NT2/D1 (cell line): ENCODE data around the gene KIF27.

Source experiments
- DNase-seq: peaks from one replicate; pipeline ENCODE4 v3.0.0-alpha.2; 2011; ENCODE audit warnings: low read depth, low spot score
- H3K27me3 ChIP-seq: 2 replicates; pipeline ENCODE4 v1.6.0; 2011; ENCODE audit warnings: mild to moderate bottlenecking; ENCODE audit not compliant: insufficient read length, insufficient read depth
- H3K36me3 ChIP-seq: 2 replicates; pipeline ENCODE4 v1.6.1; 2011; ENCODE audit warnings: mild to moderate bottlenecking, low read length, mixed read lengths; ENCODE audit not compliant: insufficient read depth, insufficient read length
- H3K4me1 ChIP-seq: 2 replicates; pipeline ENCODE4 v1.5.1; 2011; ENCODE audit not compliant: insufficient read depth, insufficient read length
- H3K4me3 ChIP-seq: 2 replicates; pipeline ENCODE4 v1.5.1; 2011; ENCODE audit warnings: low read depth; ENCODE audit not compliant: insufficient read length
- H3K9ac ChIP-seq: 2 replicates; pipeline ENCODE4 v1.6.0; 2011; ENCODE audit warnings: low read depth; ENCODE audit not compliant: insufficient read length
- H3K9me3 ChIP-seq: 2 replicates; pipeline ENCODE4 v1.5.1; 2011; ENCODE audit warnings: mild to moderate bottlenecking, low read length; ENCODE audit not compliant: insufficient read depth
- SUZ12 ChIP-seq: IDR thresholded peaks from 2 replicates; pipeline ENCODE4 v1.6.1; 2011; ENCODE audit not compliant: insufficient read length, insufficient read depth; ENCODE audit errors: extremely low read depth
- YY1 ChIP-seq: IDR thresholded peaks from 2 replicates; pipeline ENCODE4 v1.6.1; 2011; ENCODE audit not compliant: insufficient read length, insufficient read depth
- ZNF274 ChIP-seq: IDR thresholded peaks from 2 replicates; pipeline ENCODE4 v1.6.1; 2011; ENCODE audit warnings: mild to moderate bottlenecking, low read depth, low read length

The KIF27 gene

DNA sequence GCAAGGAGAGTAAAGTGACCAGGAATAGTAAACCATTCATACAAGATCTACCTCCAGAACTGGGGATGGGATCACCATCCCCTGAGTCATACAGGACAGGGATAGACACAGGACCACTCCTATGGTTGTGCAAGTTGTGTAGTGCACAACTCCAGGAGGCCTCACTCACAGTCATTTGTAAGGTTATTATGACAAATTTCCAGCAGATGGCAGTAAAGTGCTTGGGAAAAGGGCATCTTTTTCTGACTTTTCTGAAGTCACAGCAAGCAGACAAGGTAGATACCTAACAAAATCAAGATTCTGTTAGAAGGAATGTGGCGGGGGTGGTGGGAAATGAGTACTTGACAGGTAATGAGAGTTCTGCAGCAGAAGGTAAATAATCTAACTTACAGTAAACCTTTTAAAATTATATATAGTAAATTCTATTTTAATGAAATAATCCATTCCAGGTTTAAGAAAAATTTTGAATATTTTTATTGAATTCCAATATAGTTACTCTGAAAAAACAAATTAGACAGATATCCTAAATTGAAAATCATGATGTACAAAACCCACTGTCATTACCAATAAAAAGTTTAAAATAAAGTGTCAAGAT lies 16.7 kb upstream of the KIF27 start:
- H3K9me3 ChIP-seq, result no peaks in the 10 kb centered on the region
- no peak overlapping the region for H3K9ac ChIP-seq
- DNase-seq, result peak; percentile 51
- H3K4me1 ChIP-seq, result no peaks in the 10 kb centered on the region
- H3K27me3 ChIP-seq, result no peaks in the 10 kb centered on the region
- H3K4me3 ChIP-seq, result no peak overlapping the region
- peaks cover 39% of the 10 kb centered on the region for H3K36me3 ChIP-seq
- no peak for TF ChIP-seq YY1
- no peak for TF ChIP-seq SUZ12
- no peak for TF ChIP-seq ZNF274

- H3K4me1 ChIP-seq, result no peaks in the 10 kb centered on the region
- peaks cover 31% of the 10 kb centered on the region for H3K36me3 ChIP-seq
- DNase-seq, result no peak
- H3K9ac ChIP-seq, result no peak overlapping the region
- no peak for TF ChIP-seq YY1
- no peak for TF ChIP-seq SUZ12
- no peak for TF ChIP-seq ZNF274
- H3K27me3 ChIP-seq, result no peaks in the 10 kb centered on the region
- no peak overlapping the region for H3K4me3 ChIP-seq
- no peaks in the 10 kb centered on the region for H3K9me3 ChIP-seq
Observed at GRCh38 chr9:83936523-83936922, 15.3 kb upstream of the KIF27 start.

DNA sequence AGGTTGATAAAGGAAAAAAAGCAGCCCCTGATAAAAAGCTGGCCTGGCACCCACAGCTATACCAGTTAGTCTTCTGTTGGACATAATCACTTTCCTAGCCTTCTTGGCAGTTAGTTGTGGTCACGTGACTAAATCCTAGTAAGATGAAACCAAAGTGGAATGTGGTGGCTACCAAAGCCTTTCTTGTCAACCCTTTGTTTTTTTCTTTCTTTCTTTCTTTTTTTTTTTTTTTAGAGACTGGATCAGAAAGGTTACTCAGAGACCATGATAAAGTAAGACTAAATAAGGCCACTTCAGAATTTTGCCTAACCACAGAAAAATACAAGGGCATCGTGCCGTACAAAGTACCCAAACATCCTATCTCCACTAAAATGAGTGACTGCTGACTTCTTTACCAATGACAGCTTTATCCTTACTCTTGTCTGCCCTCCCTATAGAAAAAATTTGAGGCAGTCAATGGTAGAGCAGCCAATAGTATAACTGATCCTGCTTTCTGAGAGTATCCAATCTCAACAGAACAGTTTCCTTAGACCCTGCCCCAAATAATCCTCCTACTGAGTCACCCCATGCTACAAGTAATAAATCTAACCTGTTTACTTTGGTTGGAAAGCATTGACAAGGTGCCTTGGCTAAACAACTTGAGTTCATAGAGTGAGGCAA lies 14.2 kb upstream of the KIF27 start:
- no peak for TF ChIP-seq YY1
- no peak for TF ChIP-seq SUZ12
- no peak for TF ChIP-seq ZNF274
- Histone ChIP-seq H3K4me1 (no peaks in the 10 kb centered on the region), H3K36me3 (peaks cover 20% of the 10 kb centered on the region), H3K27me3 (no peaks in the 10 kb centered on the region), H3K9ac (no peak overlapping the region), H3K9me3 (no peaks in the 10 kb centered on the region), H3K4me3 (no peak overlapping the region)
- DNase-seq, result no peak

- TF ChIP-seq YY1 (no peak), ZNF274 (no peak), SUZ12 (no peak)
- Histone ChIP-seq H3K4me3 (no peak overlapping the region), H3K36me3 (peaks cover 15% of the 10 kb centered on the region), H3K9me3 (no peaks in the 10 kb centered on the region), H3K4me1 (no peaks in the 10 kb centered on the region), H3K27me3 (no peaks in the 10 kb centered on the region), H3K9ac (no peak overlapping the region)
- DNase-seq, result no peak
Observed at GRCh38 chr9:83934569-83935275, 13.5 kb upstream of the KIF27 start.

- H3K4me1 ChIP-seq, result no peaks in the 10 kb centered on the region
- H3K36me3 ChIP-seq, result peaks cover 8% of the 10 kb centered on the region
- H3K27me3 ChIP-seq, result no peaks in the 10 kb centered on the region
- H3K9ac ChIP-seq, result no peak overlapping the region
- H3K4me3 ChIP-seq, result no peak overlapping the region
- no peak for DNase-seq
- no peaks in the 10 kb centered on the region for H3K9me3 ChIP-seq
- TF ChIP-seq YY1 (no peak), ZNF274 (no peak), SUZ12 (no peak)
Observed at GRCh38 chr9:83933790-83934189, 12.6 kb upstream of the KIF27 start.

DNA sequence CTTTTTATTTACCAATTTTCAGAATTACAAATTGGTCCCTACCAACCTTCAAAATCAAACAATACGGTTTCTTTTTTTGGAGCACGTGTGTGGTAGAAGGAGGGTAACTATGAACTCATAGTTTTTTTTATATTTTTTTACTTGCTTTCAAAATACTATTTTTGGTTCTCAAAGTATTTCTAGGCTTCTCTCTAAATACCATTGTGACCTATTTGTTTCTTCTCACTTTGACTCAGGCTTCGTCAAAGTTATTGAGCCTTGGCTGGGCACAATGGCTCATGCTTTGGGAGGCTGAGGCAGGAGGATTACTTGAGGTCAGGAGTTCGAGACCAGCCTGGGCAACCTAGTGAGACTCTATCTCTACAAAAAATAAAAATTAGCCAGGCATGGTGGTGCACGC lies 11.6 kb upstream of the KIF27 start:
- Histone ChIP-seq H3K9me3 (no peaks in the 10 kb centered on the region), H3K4me3 (no peak overlapping the region), H3K4me1 (no peaks in the 10 kb centered on the region), H3K36me3 (peaks cover 2% of the 10 kb centered on the region), H3K9ac (no peak overlapping the region), H3K27me3 (no peaks in the 10 kb centered on the region)
- TF ChIP-seq YY1 (no peak), ZNF274 (no peak), SUZ12 (no peak)
- no peak for DNase-seq

DNA sequence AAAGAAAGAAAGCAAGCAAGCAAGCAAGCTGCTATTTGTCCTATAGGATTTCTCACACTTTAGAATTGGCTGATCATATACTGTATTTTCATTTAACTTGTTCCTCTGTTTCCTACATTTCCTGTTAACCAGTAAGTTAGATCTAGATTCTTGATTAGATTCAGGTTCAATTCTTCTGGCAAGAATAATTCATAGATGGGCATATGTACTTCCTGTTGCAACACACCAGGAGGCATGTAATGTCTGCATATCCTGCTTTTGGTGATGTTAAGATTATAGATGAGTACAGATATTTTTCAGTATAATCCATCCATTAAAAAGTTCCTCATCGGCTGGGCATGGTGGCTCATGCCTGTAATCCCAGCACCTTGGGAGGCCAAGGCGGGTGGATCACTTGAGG lies 10.8 kb upstream of the KIF27 start:
- H3K27me3 ChIP-seq, result no peaks in the 10 kb centered on the region
- H3K4me1 ChIP-seq, result no peaks in the 10 kb centered on the region
- H3K4me3 ChIP-seq, result no peak overlapping the region
- H3K9ac ChIP-seq, result no peak overlapping the region
- TF ChIP-seq ZNF274, result no peak
- TF ChIP-seq YY1, result no peak
- TF ChIP-seq SUZ12, result no peak
- H3K9me3 ChIP-seq, result no peaks in the 10 kb centered on the region
- DNase-seq, result no peak
- no peaks in the 10 kb centered on the region for H3K36me3 ChIP-seq
